HFFc6 (cell line): Measurements from ENCODE around the gene VSIR. TPM values are rescaled to one million over a fixed set of nuclear protein-coding genes. Genes with fewer than 3 reads are reported as not detected.

Experiments
- DNase-seq: peaks from one replicate; pipeline ENCODE4 v3.0.0-alpha.2; 2018
- H3K27ac Mint-ChIP-seq: 2 replicates; pipeline ENCODE4 v1.8.0; 2020; ENCODE audit warnings: mild to moderate bottlenecking, mixed read lengths
- H3K27me3 Mint-ChIP-seq: 2 replicates; pipeline ENCODE4 v1.8.0; 2021; ENCODE audit warnings: mild to moderate bottlenecking, moderate library complexity, mixed read lengths; ENCODE audit not compliant: insufficient read depth
- H3K36me3 Mint-ChIP-seq: 2 replicates; pipeline ENCODE4 v1.8.0; 2021; ENCODE audit warnings: low read depth, mixed read lengths
- H3K4me1 Mint-ChIP-seq: 2 replicates; pipeline ENCODE4 v1.8.0; 2020; ENCODE audit warnings: low read depth, mixed read lengths
- H3K4me3 Mint-ChIP-seq: 2 replicates; pipeline ENCODE4 v1.8.0; 2020; ENCODE audit warnings: mild to moderate bottlenecking, moderate library complexity, mixed read lengths
- H3K9me3 Mint-ChIP-seq: 2 replicates; pipeline ENCODE4 v1.8.0; 2020; ENCODE audit warnings: mild to moderate bottlenecking, mixed read lengths
- total RNA-seq, 6 experiments: library from RNA; stranded (reverse); fragmentation: NEBNext Ultra II Directional; extraction: Animal tissue kit (Norgen Biotek cat#: 25700); gene quantifications; 2 replicates in 1 of 6; 3 replicates in 5 of 6; pipeline ENCODE4 v1.2.3, GENCODE V29; 2021
- TF ChIP-seq, protein P1 (sequence below): fragments of 200-600 bp; sonication (generic); IDR thresholded peaks from 2 replicates; pipeline ENCODE4 v1.5.0; 2021; ENCODE audit warnings: antibody characterized with exemption, mild to moderate bottlenecking

VSIR gene
- total RNA-seq, 6 experiments from 2014 or later, result 24.3 to 36.2 (median 29.0) TPM

- TF ChIP-seq, protein P1, sequence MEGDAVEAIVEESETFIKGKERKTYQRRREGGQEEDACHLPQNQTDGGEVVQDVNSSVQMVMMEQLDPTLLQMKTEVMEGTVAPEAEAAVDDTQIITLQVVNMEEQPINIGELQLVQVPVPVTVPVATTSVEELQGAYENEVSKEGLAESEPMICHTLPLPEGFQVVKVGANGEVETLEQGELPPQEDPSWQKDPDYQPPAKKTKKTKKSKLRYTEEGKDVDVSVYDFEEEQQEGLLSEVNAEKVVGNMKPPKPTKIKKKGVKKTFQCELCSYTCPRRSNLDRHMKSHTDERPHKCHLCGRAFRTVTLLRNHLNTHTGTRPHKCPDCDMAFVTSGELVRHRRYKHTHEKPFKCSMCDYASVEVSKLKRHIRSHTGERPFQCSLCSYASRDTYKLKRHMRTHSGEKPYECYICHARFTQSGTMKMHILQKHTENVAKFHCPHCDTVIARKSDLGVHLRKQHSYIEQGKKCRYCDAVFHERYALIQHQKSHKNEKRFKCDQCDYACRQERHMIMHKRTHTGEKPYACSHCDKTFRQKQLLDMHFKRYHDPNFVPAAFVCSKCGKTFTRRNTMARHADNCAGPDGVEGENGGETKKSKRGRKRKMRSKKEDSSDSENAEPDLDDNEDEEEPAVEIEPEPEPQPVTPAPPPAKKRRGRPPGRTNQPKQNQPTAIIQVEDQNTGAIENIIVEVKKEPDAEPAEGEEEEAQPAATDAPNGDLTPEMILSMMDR, result no peak
- H3K4me3 Mint-ChIP-seq, result no peak overlapping the region
- H3K9me3 Mint-ChIP-seq, result no peaks in the 10 kb centered on the region
- H3K36me3 Mint-ChIP-seq, result no peaks in the 10 kb centered on the region
- peaks cover 43% of the 10 kb centered on the region for H3K27me3 Mint-ChIP-seq
- H3K4me1 Mint-ChIP-seq, result no peaks in the 10 kb centered on the region; the same call in 1 of the 2 replicates
- no peak for DNase-seq
- H3K27ac Mint-ChIP-seq, result no peak overlapping the region
These were observed 10.8 kb upstream of the VSIR start for GRCh38 chr10:71783917-71784678.

DNA sequence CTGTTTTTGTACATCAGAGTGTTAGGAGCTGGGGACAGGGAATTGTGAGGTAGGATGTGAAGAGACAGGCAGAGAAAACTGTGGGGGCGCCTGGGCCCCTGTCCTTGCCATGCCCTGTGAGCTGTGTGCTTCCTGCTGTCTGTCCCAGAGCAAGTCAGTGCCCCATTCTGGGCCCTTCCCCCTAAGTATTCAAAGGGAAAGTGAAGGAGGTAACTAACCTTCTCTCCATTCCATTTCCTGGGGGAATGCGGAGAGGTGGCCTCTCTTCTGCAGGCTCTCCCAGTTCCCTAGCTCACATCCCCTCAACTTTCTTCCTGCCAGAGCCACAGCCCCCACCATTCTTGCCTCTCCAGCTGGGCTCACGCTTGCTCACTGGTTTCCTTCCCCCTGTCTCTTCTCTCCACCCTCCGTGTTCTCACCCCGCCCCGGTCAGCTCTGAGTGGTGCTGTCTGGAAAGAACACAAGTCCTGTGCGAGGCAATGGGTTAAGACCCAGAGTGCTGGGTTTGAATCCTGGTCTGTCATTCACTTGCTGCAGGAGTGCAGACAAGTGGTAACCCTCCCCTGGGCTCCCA lies 9.7 kb upstream of the VSIR start:
- Mint-ChIP-seq H3K36me3 (no peaks in the 10 kb centered on the region), H3K4me1 (no peaks in the 10 kb centered on the region; the same call in 1 of the 2 replicates), H3K27ac (no peak overlapping the region), H3K4me3 (no peak overlapping the region), H3K27me3 (peaks cover 36% of the 10 kb centered on the region), H3K9me3 (no peaks in the 10 kb centered on the region)
- TF ChIP-seq, protein P1, result no peak
- DNase-seq, result no peak

GRCh38 chr10:71782221-71782916 lies 9.0 kb upstream of the VSIR start:
- H3K4me3 Mint-ChIP-seq, result no peak overlapping the region
- H3K27me3 Mint-ChIP-seq, result peaks cover 33% of the 10 kb centered on the region
- H3K27ac Mint-ChIP-seq, result no peak overlapping the region
- no peaks in the 10 kb centered on the region; the same call in 1 of the 2 replicates for H3K4me1 Mint-ChIP-seq
- no peaks in the 10 kb centered on the region for H3K9me3 Mint-ChIP-seq
- TF ChIP-seq, protein P1, result no peak
- no peaks in the 10 kb centered on the region for H3K36me3 Mint-ChIP-seq
- DNase-seq, result no peak

GRCh38 chr10:71780719-71781118 lies 7.4 kb upstream of the VSIR start:
- H3K27ac Mint-ChIP-seq, result no peak overlapping the region
- DNase-seq, result no peak
- no peaks in the 10 kb centered on the region; the same call in 1 of the 2 replicates for H3K4me1 Mint-ChIP-seq
- H3K9me3 Mint-ChIP-seq, result no peaks in the 10 kb centered on the region
- peaks cover 33% of the 10 kb centered on the region for H3K27me3 Mint-ChIP-seq
- TF ChIP-seq, protein P1, result no peak
- H3K4me3 Mint-ChIP-seq, result no peak overlapping the region
- no peaks in the 10 kb centered on the region for H3K36me3 Mint-ChIP-seq

GRCh38 chr10:71780156-71780555 lies 6.8 kb upstream of the VSIR start:
- Mint-ChIP-seq H3K9me3 (no peaks in the 10 kb centered on the region), H3K36me3 (no peaks in the 10 kb centered on the region), H3K27me3 (peaks cover 29% of the 10 kb centered on the region), H3K27ac (no peak overlapping the region), H3K4me1 (no peaks in the 10 kb centered on the region; the same call in 1 of the 2 replicates), H3K4me3 (no peak overlapping the region)
- TF ChIP-seq, protein P1, result no peak
- no peak for DNase-seq
